Upper lobe of left lung (tissue), 6 donors: ENCODE results near the gene ZNF385D. TPM values are rescaled to one million over a fixed set of nuclear protein-coding genes. Genes with fewer than 3 reads are reported as not detected.
A peak's percentile ranks its signal among the peaks of the same experiment; 100 is the strongest.

Experiments used
- ATAC-seq, 2 donors: fragments of 200-7000 bp; cut with Tn5 transposase; one replicate each; pipeline ENCODE4 v1.9.1; 2022; ENCODE audit warnings: mild to moderate bottlenecking in 2 of 2, moderate library complexity in 2 of 2; ENCODE audit not compliant: low FRiP score in 2 of 2
- DNase-seq, 2 donors: peaks; one replicate each; pipeline ENCODE4 v3.0.0-alpha.2; 2019 to 2020
- H3K27ac ChIP-seq, 4 donors: fragments of 200-600 bp; sonication (generic); one replicate each; pipeline ENCODE4 v1.5.1; 2016 to 2019
- H3K27me3 ChIP-seq, 4 donors: fragments of 200-600 bp; sonication (generic); one replicate each; pipeline ENCODE4 v1.5.1; 2017 to 2019
- H3K36me3 ChIP-seq, 4 donors: fragments of 200-600 bp; sonication (generic); one replicate each; pipeline ENCODE4 v1.5.1; 2016 to 2019
- H3K4me1 ChIP-seq, 4 donors: fragments of 200-600 bp; sonication (generic); one replicate each; pipeline ENCODE4 v1.5.1; 2018 to 2019
- H3K4me3 ChIP-seq, 4 donors: fragments of 200-600 bp; sonication (generic); one replicate each; pipeline ENCODE4 v1.5.1; 2017 to 2019; ENCODE audit warnings: mild to moderate bottlenecking in 2 of 4, moderate library complexity in 1 of 4
- H3K9me3 ChIP-seq, 4 donors: fragments of 200-600 bp; sonication (generic); one replicate each; pipeline ENCODE4 v1.5.1; 2018 to 2019
- CTCF ChIP-seq, 6 experiments: fragments of 450-650 bp in 4 of 6; fragments of 200-600 bp in 2 of 6; sonication (generic) in 2 of 6; IDR thresholded peaks; one replicate each; pipeline ENCODE4 v1.5.1; 2016 to 2019; ENCODE audit warnings: antibody characterized with exemption in 6 of 6
- EP300 ChIP-seq, 4 donors: sonication (generic); formaldehyde crosslinking; IDR thresholded peaks; one replicate each; pipeline ENCODE4 v1.5.1; 2017; ENCODE audit warnings: antibody characterized with exemption in 4 of 4, control low read depth in 2 of 4
- POLR2A ChIP-seq, 4 donors: fragments of 450-650 bp; IDR thresholded peaks; one replicate each; pipeline ENCODE4 v1.5.1; 2016 to 2017; ENCODE audit warnings: antibody characterized with exemption in 4 of 4, mild to moderate bottlenecking in 2 of 4
- POLR2AphosphoS5 ChIP-seq, 2 donors: sonication (generic); formaldehyde crosslinking; IDR thresholded peaks; one replicate each; pipeline ENCODE4 v1.5.1; 2017; ENCODE audit warnings: antibody characterized with exemption in 2 of 2
- WGBS, 2 donors: methylation state at CpG; one replicate each; pipeline ENCODE4 v1.1.5; 2017 to 2018; 5-methylcytosine and 5-hydroxymethylcytosine counted together
- total RNA-seq, 6 donors: library from RNA; depleted of rRNA in 4 of 6; stranded (reverse); fragments of >200 nt in 4 of 6; gene quantifications; one replicate each; pipeline versions ENCODE4 v1.1.0 to v1.2.1, GENCODE V29; 2016 to 2021
- donor health status: DM: no; HTN: no; CAD: no; lungs with moderate emphysema.
- donor health status: DM: no; HTN: yes; CAD: no; lungs with severe emphysema.

Gene ZNF385D
- total RNA-seq, 6 donors from 2014 or later, result 0.20 to 9.2 (median 0.76) TPM; not detected in 1

DNA sequence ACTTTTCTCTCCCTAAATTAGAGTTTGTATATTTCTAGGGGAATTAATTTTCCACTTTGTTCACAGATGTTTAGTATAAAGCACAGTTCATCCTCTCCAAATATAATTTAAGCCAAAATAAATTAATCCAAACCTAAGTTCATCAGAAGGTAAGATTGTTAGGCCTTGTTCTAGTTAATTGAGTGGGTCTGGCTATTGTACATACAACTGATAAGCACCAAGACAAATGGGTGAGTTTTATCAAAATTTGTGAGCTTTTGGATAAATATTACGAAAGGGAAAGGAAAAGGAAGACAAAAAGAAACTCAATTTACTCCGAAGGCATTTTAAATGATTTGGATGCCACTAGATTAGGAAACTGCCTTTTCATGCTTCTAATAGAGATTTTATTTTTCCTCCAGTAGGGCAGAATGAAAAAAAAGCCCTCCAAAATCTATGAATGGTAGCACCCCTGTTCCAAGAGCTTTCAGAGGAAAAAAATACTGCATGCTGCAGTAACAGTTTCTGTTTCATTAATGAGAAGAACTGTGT, 304.0 kb downstream of the ZNF385D start:
- no peak for ATAC-seq
- DNase-seq, result no peak

DNA sequence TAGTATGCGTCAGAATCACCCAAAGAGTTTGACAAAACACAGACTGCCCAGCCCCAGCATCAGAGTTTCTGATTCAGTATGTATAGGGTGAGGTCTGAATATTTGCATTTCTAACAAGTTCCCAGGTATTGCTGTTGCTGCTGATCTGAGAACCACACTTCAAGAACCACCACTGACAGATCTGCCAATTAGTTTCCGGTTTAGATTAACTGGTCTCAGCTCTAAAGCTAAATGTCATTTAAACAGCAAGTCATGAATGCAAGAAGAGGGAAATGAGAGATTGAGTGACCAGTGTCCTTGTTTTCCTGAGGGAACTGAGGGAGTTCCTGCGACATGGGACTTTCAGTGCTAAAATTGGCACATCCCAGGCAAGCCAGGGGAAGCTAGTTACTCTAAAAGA, 305.0 kb downstream of the ZNF385D start:
- H3K9me3 ChIP-seq, result no peaks in the 10 kb centered on the region
- H3K4me3 ChIP-seq, result no peak overlapping the region
- no peak overlapping the region for H3K27ac ChIP-seq
- ATAC-seq (no peak), DNase-seq (no peak)
- WGBS, 2 donors, result 64 to 76% methylated on average over 3 of the region's 3 CpGs
- H3K36me3 ChIP-seq, result no peaks in the 10 kb centered on the region
- H3K4me1 ChIP-seq, result no peaks in the 10 kb centered on the region
- H3K27me3 ChIP-seq, result no peaks in the 10 kb centered on the region
- TF ChIP-seq POLR2A (IDR thresholded peaks at IDR 0.05), result no peak
- TF ChIP-seq EP300 (IDR thresholded peaks at IDR 0.05), result no peak
- no peak for TF ChIP-seq CTCF (IDR thresholded peaks at IDR 0.05)
- TF ChIP-seq POLR2AphosphoS5 (IDR thresholded peaks at IDR 0.05), result no peak

More for the DNA sequence above, 304.0 kb downstream of the ZNF385D start:
- Histone ChIP-seq H3K27ac (no peak overlapping the region), H3K4me3 (no peak overlapping the region), H3K4me1 (no peaks in the 10 kb centered on the region), H3K27me3 (no peaks in the 10 kb centered on the region), H3K36me3 (no peaks in the 10 kb centered on the region), H3K9me3 (no peaks in the 10 kb centered on the region)
- TF ChIP-seq EP300 (IDR thresholded peaks at IDR 0.05), result no peak
- no peak for TF ChIP-seq POLR2A (IDR thresholded peaks at IDR 0.05)
- no peak for TF ChIP-seq CTCF (IDR thresholded peaks at IDR 0.05)
- no peak for TF ChIP-seq POLR2AphosphoS5 (IDR thresholded peaks at IDR 0.05)
- 59 to 65% methylated on average over 2 of the region's 2 CpGs for WGBS, 2 donors

DNA sequence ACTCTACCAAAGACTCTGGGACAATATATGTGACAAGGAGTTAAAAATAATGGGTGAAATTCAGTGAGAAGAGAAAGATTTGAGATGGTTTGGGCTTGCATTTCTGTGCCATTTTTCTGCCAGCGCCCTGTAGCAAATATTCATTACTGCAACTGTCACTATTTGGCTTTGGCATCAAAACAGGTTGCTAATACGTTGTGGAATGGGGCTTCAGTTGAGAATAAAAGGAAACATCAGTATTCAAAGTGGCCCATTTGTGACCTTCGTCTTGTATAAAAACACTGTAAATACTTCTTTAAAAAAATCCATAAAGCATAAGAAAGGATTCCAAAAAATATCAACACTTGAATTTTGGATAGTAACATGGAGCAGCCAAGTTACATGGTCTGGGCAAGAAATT, 309.2 kb downstream of the ZNF385D start:
- no peaks in the 10 kb centered on the region for H3K27me3 ChIP-seq
- H3K4me3 ChIP-seq, result no peak overlapping the region
- ATAC-seq, result no peak
- 59 to 61% methylated on average over 3 of the region's 3 CpGs for WGBS, 2 donors
- no peak for DNase-seq
- no peaks in the 10 kb centered on the region for H3K36me3 ChIP-seq
- no peak overlapping the region for H3K27ac ChIP-seq
- H3K4me1 ChIP-seq, result no peaks in the 10 kb centered on the region
- H3K9me3 ChIP-seq, result no peaks in the 10 kb centered on the region
- TF ChIP-seq POLR2A (IDR thresholded peaks at IDR 0.05), result no peak
- no peak for TF ChIP-seq EP300 (IDR thresholded peaks at IDR 0.05)
- no peak for TF ChIP-seq POLR2AphosphoS5 (IDR thresholded peaks at IDR 0.05)
- no peak for TF ChIP-seq CTCF (IDR thresholded peaks at IDR 0.05)

DNA sequence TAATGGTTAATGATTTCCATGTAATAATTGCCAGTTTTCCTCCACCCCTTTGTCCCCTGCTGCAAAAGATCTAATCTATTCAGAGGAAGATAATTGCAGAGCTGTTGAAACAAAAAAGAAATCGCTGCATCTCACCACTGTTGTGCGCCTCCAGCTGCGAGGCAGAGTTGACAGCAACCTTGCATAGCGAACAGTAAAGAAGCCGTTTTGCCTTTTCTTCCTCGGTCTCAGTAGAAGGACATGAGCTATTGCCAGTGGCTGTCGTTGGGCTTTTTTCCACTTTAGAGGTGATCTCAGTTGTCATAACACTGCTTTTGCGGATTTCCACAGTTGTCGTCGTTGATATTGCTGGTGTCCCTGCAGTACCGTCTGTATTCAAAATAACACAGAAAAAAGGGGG, 314.2 kb downstream of the ZNF385D start:
- Histone ChIP-seq H3K4me1 (no peaks in the 10 kb centered on the region), H3K27ac (no peak overlapping the region), H3K9me3 (no peaks in the 10 kb centered on the region), H3K27me3 (no peaks in the 10 kb centered on the region), H3K36me3 (no peaks in the 10 kb centered on the region), H3K4me3 (no peak overlapping the region)
- ATAC-seq (no peak), DNase-seq (no peak)
- no peak for TF ChIP-seq CTCF (IDR thresholded peaks at IDR 0.05)
- TF ChIP-seq POLR2A (IDR thresholded peaks at IDR 0.05), result no peak
- TF ChIP-seq EP300 (IDR thresholded peaks at IDR 0.05), result no peak
- TF ChIP-seq POLR2AphosphoS5 (IDR thresholded peaks at IDR 0.05), result no peak
- WGBS, 2 donors, result 81 to 83% methylated on average over 11 of the region's 11 CpGs

DNA sequence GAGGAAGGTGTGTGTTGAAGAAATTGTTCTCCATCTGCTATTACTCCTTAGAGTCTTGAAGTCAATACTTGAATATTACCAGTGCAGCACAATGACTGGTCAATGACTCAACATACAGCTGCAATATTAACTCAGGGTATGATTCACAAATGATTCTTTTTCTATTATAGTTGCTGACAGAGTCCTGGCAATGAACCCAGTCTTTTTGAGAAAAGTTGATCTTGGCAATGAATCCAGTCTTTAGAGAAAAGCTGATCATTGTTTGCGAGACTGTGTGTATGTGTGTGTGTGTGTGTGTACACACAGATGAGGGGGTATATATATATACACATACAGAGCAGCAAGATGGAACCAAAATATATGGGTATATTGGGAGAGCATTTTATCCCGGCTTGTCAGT, 315.1 kb downstream of the ZNF385D start:
- DNase-seq, result no peak
- no peak for TF ChIP-seq POLR2AphosphoS5 (IDR thresholded peaks at IDR 0.05)
- no peak for TF ChIP-seq POLR2A (IDR thresholded peaks at IDR 0.05)
- no peak for TF ChIP-seq EP300 (IDR thresholded peaks at IDR 0.05)
- no peak for TF ChIP-seq CTCF (IDR thresholded peaks at IDR 0.05)
- WGBS, 2 donors, result 69 to 80% methylated on average over 2 of the region's 2 CpGs

More for the DNA sequence above, 315.1 kb downstream of the ZNF385D start:
- no peaks in the 10 kb centered on the region for H3K27me3 ChIP-seq
- peak in 1 of 2 donors; percentile 69 for ATAC-seq
- no peak overlapping the region for H3K27ac ChIP-seq
- no peaks in the 10 kb centered on the region for H3K36me3 ChIP-seq
- H3K4me1 ChIP-seq, result no peaks in the 10 kb centered on the region
- H3K9me3 ChIP-seq, result no peaks in the 10 kb centered on the region
- H3K4me3 ChIP-seq, result no peak overlapping the region
